ENCODE results near the gene ETV6. TPM values are rescaled to one million over a fixed set of nuclear protein-coding genes. Genes with fewer than 3 reads are reported as not detected.

ETV6 gene
- total RNA-seq, 2 donors from 2014 or later: 17.5 to 17.9 TPM

GRCh38 chr12:11723993-11724392, 74.5 kb downstream of the ETV6 start:
- no peaks in the 10 kb centered on the region for H3K27me3 ChIP-seq
- H3K36me3 ChIP-seq (replicated peaks in 1 of 2; ENCODE audit: insufficient read depth in 1 of 2, low read depth in 2 of 2): no peaks in the 10 kb centered on the region
- DNase-seq (peak in 3 of 4 donors; percentile 52 to 63 (median 61)), ATAC-seq (peak; percentile 47)
- intact Hi-C loops (cut with DNase I): no loop called here
- no peaks in the 10 kb centered on the region for H3K9me3 ChIP-seq
- H3K27ac ChIP-seq: peak overlapping the region; percentile 48 to 71 (median 68)
- TF ChIP-seq POLR2A (IDR thresholded peaks at IDR 0.05): no peak
- TF ChIP-seq, protein P1, sequence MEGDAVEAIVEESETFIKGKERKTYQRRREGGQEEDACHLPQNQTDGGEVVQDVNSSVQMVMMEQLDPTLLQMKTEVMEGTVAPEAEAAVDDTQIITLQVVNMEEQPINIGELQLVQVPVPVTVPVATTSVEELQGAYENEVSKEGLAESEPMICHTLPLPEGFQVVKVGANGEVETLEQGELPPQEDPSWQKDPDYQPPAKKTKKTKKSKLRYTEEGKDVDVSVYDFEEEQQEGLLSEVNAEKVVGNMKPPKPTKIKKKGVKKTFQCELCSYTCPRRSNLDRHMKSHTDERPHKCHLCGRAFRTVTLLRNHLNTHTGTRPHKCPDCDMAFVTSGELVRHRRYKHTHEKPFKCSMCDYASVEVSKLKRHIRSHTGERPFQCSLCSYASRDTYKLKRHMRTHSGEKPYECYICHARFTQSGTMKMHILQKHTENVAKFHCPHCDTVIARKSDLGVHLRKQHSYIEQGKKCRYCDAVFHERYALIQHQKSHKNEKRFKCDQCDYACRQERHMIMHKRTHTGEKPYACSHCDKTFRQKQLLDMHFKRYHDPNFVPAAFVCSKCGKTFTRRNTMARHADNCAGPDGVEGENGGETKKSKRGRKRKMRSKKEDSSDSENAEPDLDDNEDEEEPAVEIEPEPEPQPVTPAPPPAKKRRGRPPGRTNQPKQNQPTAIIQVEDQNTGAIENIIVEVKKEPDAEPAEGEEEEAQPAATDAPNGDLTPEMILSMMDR (IDR thresholded peaks at IDR 0.05): no peak
- H3K4me1 ChIP-seq: peaks cover 73% of the 10 kb centered on the region
- no peak overlapping the region for H3K4me3 ChIP-seq
- WGBS, 2 donors: 38 to 50% methylated on average over 6 of the region's 6 CpGs

GRCh38 chr12:11724888-11725311, 75.4 kb downstream of the ETV6 start:
- TF ChIP-seq, protein P1 (IDR thresholded peaks at IDR 0.05): no peak
- no peak for TF ChIP-seq POLR2A (IDR thresholded peaks at IDR 0.05)
- Histone ChIP-seq H3K9me3 (no peaks in the 10 kb centered on the region), H3K4me3 (no peak overlapping the region), H3K27me3 (no peaks in the 10 kb centered on the region), H3K4me1 (peaks cover 82% of the 10 kb centered on the region), H3K27ac (peak overlapping the region; percentile 48 to 71 (median 68)), H3K36me3 (replicated peaks in 1 of 2; ENCODE audit: insufficient read depth in 1 of 2, low read depth in 2 of 2) (no peaks in the 10 kb centered on the region)
- ATAC-seq (no peak), DNase-seq (peak in 2 of 4 donors; percentile 55 to 58)
- WGBS, 2 donors: 35 to 38% methylated on average over 7 of the region's 7 CpGs
- intact Hi-C loops (cut with DNase I): no loop called here

- TF ChIP-seq, protein P1 (IDR thresholded peaks at IDR 0.05): no peak
- no peak for TF ChIP-seq POLR2A (IDR thresholded peaks at IDR 0.05)
- Histone ChIP-seq H3K4me3 (no peak overlapping the region), H3K27me3 (no peaks in the 10 kb centered on the region), H3K36me3 (replicated peaks in 1 of 2; ENCODE audit: insufficient read depth in 1 of 2, low read depth in 2 of 2) (no peaks in the 10 kb centered on the region), H3K27ac (peak overlapping the region in 3 of 4 donors; percentile 67 to 71 (median 70)), H3K4me1 (peaks cover 90% of the 10 kb centered on the region), H3K9me3 (no peaks in the 10 kb centered on the region)
- ATAC-seq: no peak
- intact Hi-C loops (cut with DNase I): no loop called here
- 78 to 98% methylated on average over 8 of the region's 8 CpGs for WGBS, 2 donors
- DNase-seq: no peak
Observed at GRCh38 chr12:11725686-11726085, 76.2 kb downstream of the ETV6 start.

- Histone ChIP-seq H3K27me3 (no peaks in the 10 kb centered on the region), H3K9me3 (no peaks in the 10 kb centered on the region), H3K4me3 (no peak overlapping the region), H3K4me1 (peaks cover 100% of the 10 kb centered on the region), H3K27ac (peak overlapping the region in 3 of 4 donors; percentile 0 to 70 (median 23)), H3K36me3 (replicated peaks in 1 of 2; ENCODE audit: insufficient read depth in 1 of 2, low read depth in 2 of 2) (no peaks in the 10 kb centered on the region)
- no peak for ATAC-seq
- 44 to 57% methylated on average over 3 of the region's 3 CpGs for WGBS, 2 donors
- intact Hi-C loops (cut with DNase I): no loop called here
- TF ChIP-seq, protein P1 (IDR thresholded peaks at IDR 0.05): no peak
- no peak for TF ChIP-seq POLR2A (IDR thresholded peaks at IDR 0.05)
- no peak for DNase-seq
Observed at GRCh38 chr12:11726659-11727058, 77.2 kb downstream of the ETV6 start.

DNA sequence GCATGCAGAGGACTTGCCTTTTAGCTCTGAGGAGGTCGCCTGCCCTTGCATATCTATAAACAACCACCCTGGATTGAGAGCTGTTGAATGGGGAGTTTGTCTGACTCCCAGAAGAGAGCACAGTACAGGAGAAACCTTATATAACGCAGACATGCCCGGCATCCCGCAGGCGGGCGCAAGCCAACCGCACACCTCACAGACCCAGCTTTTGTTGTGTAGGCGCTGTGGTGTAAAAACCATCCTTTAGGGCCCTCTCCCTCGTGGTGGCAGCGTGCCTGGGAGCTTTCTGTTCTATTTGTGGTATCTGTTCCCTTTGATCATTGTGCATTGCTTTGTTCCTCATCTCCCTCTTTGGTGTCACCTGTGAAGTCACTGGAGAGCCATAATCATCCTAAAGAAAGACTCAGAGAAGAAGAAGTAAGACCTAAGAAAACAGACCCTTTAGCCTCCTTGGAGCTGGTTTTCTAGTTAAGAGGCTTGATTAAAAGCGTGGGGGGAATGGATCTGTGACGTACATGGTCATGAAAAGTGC, 77.7 kb downstream of the ETV6 start:
- DNase-seq (peak in 1 of 4 donors; percentile 12), ATAC-seq (no peak)
- no peaks in the 10 kb centered on the region for H3K36me3 ChIP-seq (replicated peaks in 1 of 2; ENCODE audit: insufficient read depth in 1 of 2, low read depth in 2 of 2)
- WGBS, 2 donors: 81 to 94% methylated on average over 11 to 12 of the region's 12 CpGs
- H3K9me3 ChIP-seq: no peaks in the 10 kb centered on the region
- intact Hi-C loops (cut with DNase I): no loop called here
- H3K27me3 ChIP-seq: no peaks in the 10 kb centered on the region
- H3K4me3 ChIP-seq: no peak overlapping the region
- TF ChIP-seq, protein P1 (IDR thresholded peaks at IDR 0.05): no peak
- no peak for TF ChIP-seq POLR2A (IDR thresholded peaks at IDR 0.05)
- peaks cover 100% of the 10 kb centered on the region for H3K4me1 ChIP-seq
- peak overlapping the region in 2 of 4 donors; percentile 82 to 90 for H3K27ac ChIP-seq
